T-helper 1 cell treated with Interleukin-12 subunit alpha and Interleukin-12 subunit beta and Interleukin-4 antibody, amounts not matched to agents 30 μg/mL and 1 μg/mL, for 36 hours (primary cell): Measurements from ENCODE around the gene NTN5.
A peak's percentile ranks its signal among the peaks of the same experiment; 100 is the strongest.
"Not testable (repeated sequence)": the region's sequence is repeated elsewhere in the genome, so short reads cannot be mapped to it uniquely, and the experiment has no call there.

Experiments used
- H3K27ac Mint-ChIP-seq: one replicate; pipeline ENCODE4 v1.8.0; 2021; ENCODE audit warnings: mild to moderate bottlenecking, mixed read lengths
- H3K27me3 Mint-ChIP-seq: one replicate; pipeline ENCODE4 v1.8.0; 2021; ENCODE audit warnings: low read depth, mixed read lengths
- H3K36me3 Mint-ChIP-seq: one replicate; pipeline ENCODE4 v1.8.0; 2021; ENCODE audit warnings: low read depth, mixed read lengths
- H3K4me1 Mint-ChIP-seq: one replicate; pipeline ENCODE4 v1.8.0; 2021; ENCODE audit warnings: low read depth, mixed read lengths
- H3K4me3 Mint-ChIP-seq: one replicate; pipeline ENCODE4 v1.8.0; 2021; ENCODE audit warnings: mild to moderate bottlenecking, moderate library complexity, mixed read lengths
- H3K9me3 Mint-ChIP-seq: one replicate; pipeline ENCODE4 v1.8.0; 2021; ENCODE audit warnings: mixed read lengths

Gene NTN5

DNA sequence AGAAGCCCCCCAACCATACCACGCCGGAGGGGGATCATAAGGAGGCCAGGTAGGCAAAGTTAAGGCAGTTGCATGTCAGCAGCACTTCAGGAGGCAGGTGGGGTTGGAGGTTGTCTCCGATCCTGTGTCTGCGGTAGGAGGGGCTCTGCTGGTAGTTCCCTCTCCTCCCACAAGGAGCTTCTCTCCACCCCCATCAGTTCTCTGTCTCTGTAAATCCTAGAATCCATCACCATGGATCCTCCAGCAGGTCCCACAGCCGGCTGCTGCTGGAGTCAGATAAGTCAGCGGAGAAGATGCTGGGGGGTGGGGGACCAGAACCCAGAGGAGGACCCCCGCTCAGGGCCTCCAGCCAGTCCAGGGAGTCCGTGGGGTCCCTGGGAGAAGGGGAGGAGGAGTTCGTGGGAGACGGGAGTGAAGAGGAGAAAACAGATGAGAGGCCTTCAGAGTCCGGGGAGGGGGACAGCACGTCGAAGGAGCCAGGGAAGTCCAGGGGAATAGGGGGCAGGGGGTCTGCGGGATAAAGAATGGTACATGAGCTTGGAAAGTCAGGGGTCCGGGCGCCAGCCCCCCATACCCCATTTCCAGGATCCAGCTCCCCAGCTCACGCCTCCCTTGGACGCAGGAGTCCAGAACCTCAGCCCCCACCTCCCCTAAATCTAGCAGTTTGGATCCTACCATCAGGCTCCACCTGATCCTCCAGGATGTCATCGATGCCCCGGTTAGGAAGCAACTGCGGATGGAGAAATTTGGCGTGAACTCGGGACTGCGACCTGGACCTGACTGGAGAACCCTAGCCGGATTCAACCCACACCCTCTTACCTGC is 40.4 kb upstream of the NTN5 start:
- Mint-ChIP-seq H3K36me3 (no peaks in the 10 kb centered on the region), H3K9me3 (no peaks in the 10 kb centered on the region), H3K27me3 (no peaks in the 10 kb centered on the region), H3K27ac (no peak overlapping the region), H3K4me3 (peak overlapping the region; percentile 84), H3K4me1 (peaks cover 5% of the 10 kb centered on the region)

DNA sequence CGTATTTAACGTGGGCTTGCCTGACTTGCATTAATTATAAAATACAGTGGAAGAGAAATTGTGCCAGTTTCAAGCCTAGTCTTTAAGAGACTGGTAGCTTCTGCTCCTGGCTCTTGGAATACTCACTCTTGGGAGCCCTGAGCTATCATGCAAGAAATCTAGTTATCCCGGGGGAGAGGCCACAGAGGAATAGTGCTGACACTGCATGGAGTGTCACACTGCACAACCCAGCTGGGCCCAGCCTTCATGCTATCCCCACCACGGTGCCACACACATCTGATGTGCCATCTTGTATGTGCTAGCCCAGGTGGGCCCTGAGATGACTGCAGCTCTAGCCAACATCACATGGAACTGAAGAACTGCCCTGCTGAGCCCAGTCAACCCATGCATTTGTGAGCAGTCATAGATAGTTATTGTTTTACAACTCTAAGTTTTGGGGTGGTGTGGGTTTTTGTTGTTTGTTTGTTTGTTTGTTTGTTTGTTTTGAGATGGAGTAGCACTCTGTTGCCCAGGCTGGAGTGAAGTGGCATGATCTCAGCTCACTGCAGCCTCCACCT is 38.4 kb upstream of the NTN5 start:
- H3K27me3 Mint-ChIP-seq: no peaks in the 10 kb centered on the region
- H3K9me3 Mint-ChIP-seq: no peaks in the 10 kb centered on the region
- peaks cover 5% of the 10 kb centered on the region for H3K4me1 Mint-ChIP-seq
- no peak overlapping the region for H3K27ac Mint-ChIP-seq
- no peaks in the 10 kb centered on the region for H3K36me3 Mint-ChIP-seq
- no peak overlapping the region for H3K4me3 Mint-ChIP-seq

DNA sequence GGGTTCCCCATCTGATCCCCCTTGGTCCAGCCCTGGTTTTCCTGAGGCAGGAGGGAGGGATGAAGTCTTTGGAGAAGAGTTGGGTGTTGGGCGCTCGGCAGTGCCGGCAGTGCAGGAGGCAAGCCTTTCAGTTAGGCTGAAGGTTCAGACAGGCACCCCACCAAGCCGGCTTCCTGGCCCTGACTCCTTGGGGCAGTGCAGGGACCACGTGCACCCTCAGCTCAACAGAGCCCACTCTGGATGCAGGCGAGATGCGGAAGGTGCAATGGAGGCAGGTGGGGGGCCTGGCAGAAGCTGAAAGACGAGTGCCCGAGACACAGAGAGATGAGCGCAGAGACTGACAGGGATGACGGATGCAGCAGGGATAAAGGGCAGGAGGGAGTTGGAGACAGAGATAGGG is 35.7 kb upstream of the NTN5 start:
- Mint-ChIP-seq H3K27ac (no peak overlapping the region), H3K36me3 (peaks cover 3% of the 10 kb centered on the region), H3K27me3 (no peaks in the 10 kb centered on the region), H3K9me3 (no peaks in the 10 kb centered on the region), H3K4me1 (no peaks in the 10 kb centered on the region), H3K4me3 (no peak overlapping the region)

DNA sequence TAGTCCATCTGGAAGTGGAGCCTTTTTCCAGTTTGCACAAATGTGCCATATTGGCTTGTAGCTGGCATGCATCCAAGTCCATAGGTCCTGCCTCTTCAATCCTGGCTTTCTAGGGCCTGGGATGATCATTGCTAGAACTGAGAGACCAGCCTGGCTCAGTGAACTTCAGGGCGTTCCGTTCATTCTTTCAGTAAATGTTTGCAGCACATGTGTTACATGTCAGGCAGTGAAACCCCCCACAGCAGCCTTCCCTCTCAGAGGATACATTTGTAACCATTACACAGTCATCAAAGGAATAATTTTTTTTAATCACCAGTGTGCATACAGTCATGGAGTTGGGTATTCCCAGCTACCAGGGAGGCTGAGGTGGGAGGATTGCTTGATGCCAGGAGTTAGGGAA is 32.6 kb upstream of the NTN5 start:
- H3K4me3 Mint-ChIP-seq: no peak overlapping the region
- no peaks in the 10 kb centered on the region for H3K27me3 Mint-ChIP-seq
- H3K9me3 Mint-ChIP-seq: no peaks in the 10 kb centered on the region
- no peak overlapping the region for H3K27ac Mint-ChIP-seq
- peaks cover 3% of the 10 kb centered on the region for H3K36me3 Mint-ChIP-seq
- no peaks in the 10 kb centered on the region for H3K4me1 Mint-ChIP-seq

DNA sequence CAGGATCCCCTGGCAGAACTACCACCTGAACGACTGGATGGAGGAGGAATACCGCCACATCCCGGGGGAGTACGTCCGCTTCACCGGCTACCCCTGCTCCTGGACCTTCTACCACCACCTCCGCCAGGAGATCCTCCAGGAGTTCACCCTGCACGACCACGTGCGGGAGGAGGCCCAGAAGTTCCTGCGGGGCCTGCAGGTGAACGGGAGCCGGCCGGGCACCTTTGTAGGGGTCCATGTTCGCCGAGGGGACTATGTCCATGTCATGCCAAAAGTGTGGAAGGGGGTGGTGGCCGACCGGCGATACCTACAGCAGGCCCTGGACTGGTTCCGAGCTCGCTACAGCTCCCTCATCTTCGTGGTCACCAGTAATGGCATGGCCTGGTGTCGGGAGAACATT is 30.5 kb upstream of the NTN5 start:
- Mint-ChIP-seq H3K4me3 (no peak overlapping the region), H3K4me1 (no peaks in the 10 kb centered on the region), H3K9me3 (no peaks in the 10 kb centered on the region), H3K36me3 (peaks cover 3% of the 10 kb centered on the region), H3K27ac (no peak overlapping the region), H3K27me3 (no peaks in the 10 kb centered on the region)

DNA sequence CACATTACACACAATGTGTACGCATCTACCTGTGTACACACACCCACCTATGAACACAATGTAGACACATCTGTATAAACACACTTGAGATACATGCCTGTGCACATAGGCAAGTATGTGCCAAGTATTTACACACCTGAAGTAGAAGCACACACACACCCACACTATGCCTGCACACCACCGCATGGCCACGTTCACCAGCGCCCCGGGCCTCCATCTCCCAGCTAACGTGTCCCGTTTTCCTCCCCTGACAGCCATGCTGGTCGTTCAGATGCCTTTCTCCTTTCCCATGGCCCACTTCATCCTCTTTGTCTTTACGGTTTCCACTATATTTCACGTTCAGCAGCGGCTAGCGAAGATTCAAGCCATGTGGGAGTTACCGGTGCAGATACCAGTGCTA is 29.9 kb upstream of the NTN5 start:
- H3K27me3 Mint-ChIP-seq: no peaks in the 10 kb centered on the region
- H3K4me3 Mint-ChIP-seq: no peak overlapping the region
- H3K27ac Mint-ChIP-seq: no peak overlapping the region
- H3K36me3 Mint-ChIP-seq: peaks cover 3% of the 10 kb centered on the region
- H3K4me1 Mint-ChIP-seq: no peaks in the 10 kb centered on the region
- H3K9me3 Mint-ChIP-seq: no peaks in the 10 kb centered on the region

DNA sequence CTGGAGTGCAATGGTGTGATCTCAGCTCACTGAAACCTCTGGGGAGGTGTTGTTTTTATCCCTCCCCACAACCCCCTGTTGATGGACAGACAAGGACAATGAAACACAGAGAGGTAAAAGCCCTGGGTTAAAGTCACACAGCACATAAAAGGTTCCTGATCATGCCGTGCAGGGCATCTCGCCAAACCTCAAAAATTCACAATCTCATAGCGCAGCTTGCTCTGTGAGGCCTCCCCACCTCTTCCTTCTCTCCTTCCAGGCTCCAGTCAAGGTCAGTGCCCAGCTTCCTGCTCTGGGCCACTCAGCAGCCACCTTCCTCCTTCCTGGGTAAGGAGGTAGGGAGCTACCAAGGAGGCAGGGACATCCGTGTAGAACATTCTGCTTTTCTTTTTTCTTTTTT is 25.2 kb upstream of the NTN5 start:
- H3K27me3 Mint-ChIP-seq: peaks cover 17% of the 10 kb centered on the region
- no peak overlapping the region for H3K27ac Mint-ChIP-seq
- peaks cover 8% of the 10 kb centered on the region for H3K4me1 Mint-ChIP-seq
- H3K36me3 Mint-ChIP-seq: no peaks in the 10 kb centered on the region
- H3K9me3 Mint-ChIP-seq: no peaks in the 10 kb centered on the region
- no peak overlapping the region for H3K4me3 Mint-ChIP-seq

DNA sequence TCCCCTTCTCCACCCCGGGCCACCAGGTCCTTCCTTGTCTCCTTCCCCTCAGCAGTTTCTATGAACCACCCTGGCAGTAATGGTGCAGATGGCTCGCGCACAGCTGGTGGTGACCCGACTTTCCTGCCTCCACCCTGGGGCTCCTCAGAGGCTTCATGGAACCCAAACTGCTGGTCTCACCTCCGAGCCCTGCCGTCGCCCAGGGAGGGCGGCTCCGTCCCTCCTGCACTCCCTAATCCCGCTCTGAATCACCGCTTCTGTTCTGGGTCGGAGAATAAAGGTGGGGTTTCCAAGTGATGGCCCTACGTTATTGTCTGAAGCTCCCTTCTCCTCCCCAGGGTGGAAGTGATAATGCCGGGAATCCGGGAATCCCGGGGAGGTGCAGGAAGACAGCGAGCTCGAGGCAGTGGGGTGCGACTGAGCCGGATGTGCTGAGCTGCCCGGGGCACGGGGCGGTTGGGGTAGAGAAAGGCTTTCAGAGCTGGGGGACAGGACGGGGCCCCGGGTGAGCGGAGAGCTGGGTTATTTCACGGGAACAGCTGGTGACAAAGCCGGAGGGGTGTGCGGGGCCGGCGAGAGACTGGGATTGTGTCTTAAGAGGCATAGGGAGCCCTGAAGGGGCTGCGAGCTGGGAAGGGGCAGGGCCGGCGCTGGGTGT is 23.7 kb upstream of the NTN5 start:
- no peaks in the 10 kb centered on the region for H3K36me3 Mint-ChIP-seq
- no peak overlapping the region for H3K27ac Mint-ChIP-seq
- H3K9me3 Mint-ChIP-seq: no peaks in the 10 kb centered on the region
- peaks cover 17% of the 10 kb centered on the region for H3K27me3 Mint-ChIP-seq
- H3K4me3 Mint-ChIP-seq: peak overlapping the region; percentile 17
- H3K4me1 Mint-ChIP-seq: peaks cover 8% of the 10 kb centered on the region

DNA sequence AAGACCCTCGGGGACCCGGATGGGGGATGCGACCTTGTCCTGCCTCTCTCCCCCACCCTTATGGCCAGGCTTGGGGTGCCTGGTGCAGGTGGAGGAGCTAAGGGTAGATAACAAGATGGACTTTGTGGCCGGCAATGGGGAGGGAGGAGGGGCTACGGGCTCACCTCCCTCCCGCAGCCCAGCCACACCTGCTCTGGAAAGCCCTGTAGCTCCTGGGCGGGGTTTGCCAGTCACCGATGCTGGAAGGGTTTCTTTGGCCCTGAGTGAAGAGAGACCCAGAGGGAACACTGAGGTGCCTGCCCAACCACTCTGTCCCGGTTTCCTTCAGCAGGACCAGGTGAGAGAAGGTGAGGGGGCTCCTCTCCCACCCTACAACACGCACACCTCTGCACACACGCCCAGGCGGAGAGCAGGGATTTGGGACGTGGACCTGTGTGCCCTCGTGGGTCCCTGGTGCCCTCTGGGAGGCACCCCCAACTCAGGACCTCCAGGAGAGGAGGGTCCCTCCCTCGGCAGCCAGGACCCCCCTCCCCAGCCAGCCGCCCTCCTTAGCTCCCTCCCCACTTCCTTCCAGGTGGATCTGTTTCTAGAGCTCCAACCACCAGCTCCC is 23.0 kb upstream of the NTN5 start, which contains the start of gene FUT2:
Gene FUT2 (plus strand): TSS at position 229 of the 610 bp plus-strand sequence. CDS start 6,986 bp downstream, outside the sequence.
- Mint-ChIP-seq H3K27me3 (peaks cover 17% of the 10 kb centered on the region), H3K9me3 (no peaks in the 10 kb centered on the region), H3K4me1 (peaks cover 8% of the 10 kb centered on the region), H3K27ac (no peak within 1 kb of the TSS), H3K4me3 (peak within 1 kb of the TSS; percentile 17), H3K36me3 (no peaks in the 10 kb centered on the region)

DNA sequence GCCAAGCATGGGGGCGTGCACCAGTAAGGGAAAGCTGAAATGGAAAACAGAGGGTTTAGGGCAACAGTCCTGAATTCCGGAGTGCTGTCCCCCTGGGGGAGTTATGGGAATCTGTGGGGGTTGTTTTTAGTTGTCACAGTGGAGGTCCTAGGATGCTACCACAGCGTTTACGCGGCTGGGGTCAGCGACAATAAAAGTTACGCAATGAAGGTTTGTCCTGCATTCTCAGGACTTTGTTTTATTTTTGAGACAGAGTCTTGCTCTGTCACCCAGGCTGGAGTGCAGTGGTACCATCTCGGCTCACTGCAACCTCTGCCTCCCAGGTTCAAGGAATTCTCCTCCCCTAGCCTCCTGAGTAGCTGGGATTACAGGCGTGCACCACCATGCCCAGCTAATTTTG is 20.8 kb upstream of the NTN5 start:
- not testable (repeated sequence) for H3K27ac Mint-ChIP-seq

DNA sequence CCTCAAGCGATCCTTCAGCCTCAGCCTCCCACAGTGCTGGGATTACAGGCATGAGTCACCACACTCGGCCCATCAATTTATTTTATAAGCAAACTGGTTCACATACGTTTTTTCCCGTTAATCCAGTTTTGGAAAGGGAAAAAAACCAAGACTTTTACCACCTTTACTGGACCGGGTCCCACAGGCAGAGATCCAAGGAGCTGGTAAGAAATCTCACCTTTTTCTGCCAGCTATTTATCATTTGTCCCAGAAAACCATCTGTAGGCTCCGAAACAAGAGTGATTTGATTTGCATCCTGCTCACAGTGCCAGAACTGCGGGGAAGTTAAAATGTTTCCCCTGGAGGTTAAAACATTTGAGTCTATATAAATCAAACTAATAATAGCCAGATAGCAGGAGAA is 16.6 kb upstream of the NTN5 start:
- Mint-ChIP-seq H3K4me1 (no peaks in the 10 kb centered on the region), H3K27ac (no peak overlapping the region), H3K27me3 (no peaks in the 10 kb centered on the region), H3K4me3 (no peak overlapping the region), H3K36me3 (no peaks in the 10 kb centered on the region), H3K9me3 (no peaks in the 10 kb centered on the region)

More for the DNA sequence above, 20.8 kb upstream of the NTN5 start:
- not testable (repeated sequence) for H3K36me3 Mint-ChIP-seq, H3K4me3 Mint-ChIP-seq, H3K9me3 Mint-ChIP-seq, H3K4me1 Mint-ChIP-seq
- peaks cover 17% of the 10 kb centered on the region for H3K27me3 Mint-ChIP-seq

DNA sequence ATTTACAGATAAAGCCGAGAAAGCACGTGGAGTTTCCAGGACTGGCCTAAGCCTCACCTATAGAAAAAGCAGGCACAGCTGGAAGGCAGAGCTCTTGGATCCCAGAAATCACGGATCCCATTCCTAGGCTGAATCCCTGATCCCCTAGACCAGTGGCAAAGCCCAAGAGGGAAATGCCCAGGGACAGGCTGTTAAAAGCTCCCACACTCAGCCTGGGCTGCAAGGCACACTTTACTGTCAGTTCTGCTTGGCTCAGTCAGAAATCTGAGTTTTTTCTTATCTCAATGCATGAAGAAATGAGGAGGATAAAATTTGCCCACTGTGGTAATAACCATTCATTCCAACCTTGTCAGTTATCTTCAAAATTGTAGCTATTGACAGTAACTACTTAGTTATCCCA is 15.0 kb upstream of the NTN5 start:
- H3K9me3 Mint-ChIP-seq: no peaks in the 10 kb centered on the region
- H3K4me1 Mint-ChIP-seq: no peaks in the 10 kb centered on the region
- H3K27ac Mint-ChIP-seq: no peak overlapping the region
- no peaks in the 10 kb centered on the region for H3K36me3 Mint-ChIP-seq
- H3K4me3 Mint-ChIP-seq: no peak overlapping the region
- H3K27me3 Mint-ChIP-seq: no peaks in the 10 kb centered on the region

DNA sequence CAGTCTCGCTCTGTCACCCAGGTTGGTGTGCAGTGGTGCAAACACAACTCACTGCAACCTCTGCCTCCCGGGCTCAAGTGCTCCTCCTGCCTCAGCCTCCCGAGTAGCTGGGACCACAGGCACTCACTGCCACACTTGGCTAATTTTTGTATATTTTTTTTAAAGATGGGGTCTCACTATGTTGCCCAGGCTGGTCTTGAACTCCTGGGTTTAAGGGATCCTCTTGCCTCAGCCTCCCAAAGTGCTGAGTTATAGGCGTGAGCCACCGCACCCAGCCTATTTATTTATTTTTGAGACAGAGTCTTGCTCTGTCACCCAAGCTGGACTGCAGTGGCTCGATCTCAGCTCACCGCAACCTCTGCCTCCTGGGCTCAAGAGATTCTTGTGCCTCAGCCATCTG is 13.8 kb upstream of the NTN5 start:
- not testable (repeated sequence) for H3K27ac Mint-ChIP-seq, H3K4me1 Mint-ChIP-seq, H3K27me3 Mint-ChIP-seq, H3K9me3 Mint-ChIP-seq, H3K36me3 Mint-ChIP-seq, H3K4me3 Mint-ChIP-seq

DNA sequence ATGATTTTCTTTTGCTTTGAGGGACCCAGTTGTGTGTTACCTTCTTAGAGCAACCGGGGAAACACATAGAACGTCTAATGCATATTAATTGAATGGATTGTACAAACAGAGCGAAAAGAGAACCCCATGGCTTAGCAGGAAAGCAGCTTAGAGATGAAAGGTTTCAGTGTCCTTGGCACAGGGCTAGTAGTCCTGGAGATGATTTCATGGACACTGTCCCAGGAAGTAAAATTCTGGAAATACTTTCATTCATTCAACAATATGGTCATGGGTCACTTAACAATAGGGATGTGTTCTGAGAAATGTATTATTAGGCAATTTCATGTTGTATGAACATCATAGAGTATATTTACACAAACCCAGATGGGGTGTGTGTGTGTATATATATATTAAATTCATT is 13.3 kb upstream of the NTN5 start:
- Mint-ChIP-seq H3K4me1 (no peaks in the 10 kb centered on the region), H3K27ac (no peak overlapping the region), H3K9me3 (no peaks in the 10 kb centered on the region), H3K36me3 (no peaks in the 10 kb centered on the region), H3K27me3 (no peaks in the 10 kb centered on the region), H3K4me3 (no peak overlapping the region)

DNA sequence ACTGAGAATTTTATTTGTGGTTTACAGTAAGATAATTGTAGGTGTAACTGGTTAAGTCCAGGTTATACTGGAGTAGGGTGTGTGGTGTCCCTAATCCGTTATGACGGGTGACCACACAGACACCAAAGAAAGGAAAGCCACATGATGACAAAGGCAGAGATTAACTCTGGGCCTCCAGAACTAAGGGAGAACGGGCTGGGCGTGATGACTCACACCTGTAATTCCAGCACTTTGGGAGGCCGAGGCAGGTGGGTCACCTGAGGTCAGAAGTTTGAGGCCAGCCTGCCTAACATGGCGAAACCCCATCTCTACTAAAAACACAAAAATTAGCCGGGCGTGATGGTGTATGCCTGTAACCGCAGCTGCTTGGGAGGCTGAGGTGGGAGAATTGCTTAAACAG is 12.8 kb upstream of the NTN5 start:
- H3K27ac Mint-ChIP-seq: no peak overlapping the region

More for the DNA sequence above, 12.8 kb upstream of the NTN5 start:
- Mint-ChIP-seq H3K9me3 (no peaks in the 10 kb centered on the region), H3K4me3 (no peak overlapping the region), H3K36me3 (no peaks in the 10 kb centered on the region), H3K27me3 (no peaks in the 10 kb centered on the region), H3K4me1 (no peaks in the 10 kb centered on the region)
